CD4-positive, alpha-beta T cell treated with Interleukin-17A for 1 hour (primary cell): ENCODE results near the gene ZNF805.
"Not testable (repeated sequence)": the region's sequence is repeated elsewhere in the genome, so short reads cannot be mapped to it uniquely, and the experiment has no call there.

Experiments
- DNase-seq: peaks from one replicate; pipeline ENCODE4 v3.0.0-alpha.2; 2020

ZNF805 gene

DNA sequence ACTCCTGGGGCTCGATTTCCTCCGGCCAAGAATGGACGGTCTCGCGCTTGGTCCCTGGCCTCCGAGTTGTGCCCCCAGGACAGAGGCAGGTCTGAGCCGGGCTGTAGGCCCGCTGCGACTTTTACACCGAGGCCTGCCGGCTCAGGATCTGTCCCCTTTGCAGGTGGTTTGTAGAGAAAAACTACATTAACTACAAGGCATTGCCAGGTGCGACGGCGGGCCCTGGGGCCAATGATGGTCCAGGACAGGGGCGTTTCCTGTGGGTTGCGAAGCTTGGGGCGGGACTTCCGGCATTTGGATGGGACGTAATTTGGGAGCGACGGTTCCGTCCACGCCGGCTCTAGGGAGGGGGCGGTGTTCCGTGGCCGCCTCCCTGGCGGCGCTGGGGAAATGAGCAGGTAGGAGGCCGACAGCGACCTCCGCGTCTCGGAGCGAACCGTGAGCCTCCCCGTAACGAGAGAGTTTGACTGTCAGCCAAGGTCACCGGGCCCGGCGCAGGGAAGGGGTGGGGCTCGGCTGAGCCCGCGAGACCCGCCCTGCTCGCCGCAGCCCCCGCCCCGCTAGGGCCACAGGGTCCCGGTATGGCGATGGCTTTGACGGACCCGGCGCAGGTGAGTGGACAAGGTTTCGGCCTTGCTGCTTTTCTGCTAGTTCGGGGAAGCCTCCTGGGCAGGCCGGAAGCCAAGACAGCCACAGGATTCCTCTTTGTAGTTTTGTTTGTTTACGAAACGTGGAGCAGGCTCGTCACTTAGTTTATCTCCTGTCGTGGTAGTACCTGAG is at the start of gene ZNF805:
TSS of gene ZNF805 (plus strand) at position 322 of the 780 bp plus-strand sequence. CDS start at position 582, 260 bp downstream.
- peak; percentile 98 for DNase-seq

DNA sequence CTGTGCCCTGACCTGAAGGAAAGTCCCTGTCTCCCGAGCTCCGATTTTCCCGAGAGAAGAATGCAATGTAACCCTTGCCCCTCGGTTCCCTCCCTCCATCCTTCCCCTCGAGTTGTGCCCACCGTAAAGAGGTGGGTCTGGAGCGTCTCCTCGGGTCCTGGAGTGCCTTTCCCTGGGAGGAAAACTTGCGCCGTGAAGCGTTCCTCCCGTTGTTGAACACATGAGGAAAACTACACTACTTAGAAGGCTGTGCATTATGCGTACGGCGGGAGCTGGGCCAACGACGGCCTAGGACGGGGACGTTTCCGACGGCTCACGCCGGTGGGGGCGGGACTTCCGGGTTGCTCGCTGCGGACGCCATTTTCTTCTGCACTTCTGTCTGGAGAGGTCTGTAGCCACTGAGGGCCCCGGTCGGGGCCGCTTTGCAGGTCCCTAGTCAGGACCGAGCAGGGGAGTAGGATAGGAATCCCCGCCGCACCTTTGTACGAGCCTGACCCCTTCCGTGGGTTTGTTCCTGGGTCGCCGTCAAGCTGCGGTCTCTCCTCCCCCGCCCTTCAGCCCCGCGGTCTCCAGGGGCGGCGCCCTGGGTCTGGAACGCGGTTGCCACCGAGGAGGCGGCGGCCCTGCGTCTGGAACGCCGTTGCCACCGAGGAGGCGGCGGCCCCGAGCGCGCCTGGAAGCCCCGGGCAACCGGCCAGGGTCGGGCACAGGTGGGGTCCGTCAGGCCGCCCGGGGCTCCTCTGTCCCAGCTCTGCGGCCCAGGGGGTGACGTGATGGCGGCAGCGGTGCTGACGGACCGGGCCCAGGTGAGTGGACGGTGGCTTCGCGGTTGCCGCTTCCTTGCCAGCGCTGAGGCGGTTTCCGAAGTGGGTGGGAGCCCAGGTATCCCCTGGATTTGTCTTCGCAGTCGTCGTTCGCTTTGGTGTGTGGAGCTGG is 49.0 kb upstream of the ZNF805 start, which contains the start of gene ZNF264:
TSS of gene ZNF264 (plus strand) at position 360 of the 936 bp plus-strand sequence. CDS start at position 774, 414 bp downstream.
- DNase-seq, result peak; percentile 89

DNA sequence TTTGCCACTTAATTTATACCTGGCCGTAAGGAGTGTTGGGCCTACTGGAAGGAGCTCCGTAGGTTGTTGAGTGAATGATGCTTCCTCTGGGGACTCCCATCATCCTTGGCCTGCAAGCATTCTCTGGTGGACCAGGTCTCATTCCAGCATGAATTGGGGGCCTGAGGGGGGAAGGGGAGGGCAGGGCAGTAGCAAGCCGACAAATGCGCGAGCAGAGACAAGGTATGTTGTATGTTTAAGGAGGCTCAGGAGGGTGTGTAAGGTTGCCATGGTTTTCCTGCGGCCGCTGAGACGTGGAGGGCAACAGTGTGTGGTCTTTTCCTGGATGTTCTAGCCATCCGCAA is 48.4 kb upstream of the ZNF805 start:
- DNase-seq, result no peak

DNA sequence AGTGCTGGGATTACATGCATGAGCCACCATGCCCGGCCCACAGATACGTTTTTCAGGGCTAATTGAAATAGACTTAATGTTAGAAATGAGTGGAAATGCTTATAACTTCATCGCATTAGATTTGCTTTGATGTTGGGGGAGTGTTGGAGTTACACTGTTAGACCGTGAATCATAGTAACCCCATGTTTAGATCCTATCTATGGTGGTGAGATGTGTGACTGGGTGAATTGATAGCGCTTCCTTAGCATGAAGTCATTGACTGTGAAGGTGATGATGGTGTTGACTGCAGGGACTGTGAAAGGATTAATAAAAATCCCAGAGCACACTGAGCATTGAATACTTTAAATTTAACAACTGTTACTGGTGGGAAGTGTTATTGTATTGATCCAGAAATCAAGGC is 47.4 kb upstream of the ZNF805 start:
- DNase-seq, result peak; percentile 9

DNA sequence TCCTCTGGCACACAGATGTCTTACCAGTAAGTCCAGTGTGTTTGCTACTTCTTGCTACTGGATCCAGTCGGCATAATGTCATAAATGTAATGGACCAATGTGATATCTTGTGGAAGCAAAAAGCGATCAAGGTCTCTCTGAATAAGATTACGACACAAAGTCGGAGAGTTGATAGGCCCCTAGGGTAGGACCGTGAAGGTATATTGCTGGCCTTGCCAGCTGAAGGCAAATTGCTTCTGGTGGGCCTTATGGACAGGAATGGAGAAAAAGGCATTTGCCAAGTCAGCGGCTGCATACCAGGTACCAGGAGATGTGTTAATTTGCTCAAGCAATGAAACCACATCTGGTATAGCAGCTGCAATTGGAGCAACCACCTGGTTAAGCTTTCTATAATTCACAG is 42.6 kb upstream of the ZNF805 start:
- not testable (repeated sequence) for DNase-seq

DNA sequence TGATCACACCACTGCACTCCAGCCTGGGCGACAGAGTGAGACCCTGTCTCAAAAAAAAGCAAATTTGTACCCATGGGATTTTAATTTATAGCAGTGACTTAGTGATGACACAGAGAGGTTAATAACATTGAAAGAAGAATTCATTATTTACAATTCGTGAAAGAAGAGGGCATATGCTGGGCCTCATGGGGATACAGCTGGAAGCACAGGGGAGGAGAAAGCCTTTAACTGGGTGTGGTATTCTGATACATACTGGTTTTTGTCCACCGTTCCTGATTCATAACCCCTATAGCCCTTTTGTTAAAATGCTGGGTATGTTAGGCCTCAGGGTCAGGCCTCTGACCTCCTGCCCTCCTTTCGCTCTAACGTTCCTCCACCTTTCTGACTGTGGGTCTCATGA is 38.3 kb upstream of the ZNF805 start:
- no peak for DNase-seq

DNA sequence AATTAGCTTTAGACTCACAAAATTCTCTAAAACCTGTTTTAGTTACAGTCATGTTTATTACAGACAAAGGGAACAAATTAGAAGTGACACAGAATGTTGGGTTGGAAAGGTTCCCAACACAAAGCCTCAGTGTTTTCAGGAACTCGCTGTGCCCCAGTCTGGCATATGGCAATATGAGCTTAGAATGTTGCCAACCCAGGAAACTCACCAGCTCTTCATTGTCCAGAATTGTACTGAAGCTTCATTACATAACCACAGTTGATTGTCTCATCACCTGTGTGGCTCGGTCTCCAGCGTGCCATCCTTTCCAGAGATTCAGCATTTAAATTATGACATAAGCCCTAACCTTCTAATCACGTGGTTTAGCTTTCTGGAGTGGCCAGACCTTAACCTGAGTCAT is 30.1 kb upstream of the ZNF805 start:
- no peak for DNase-seq

DNA sequence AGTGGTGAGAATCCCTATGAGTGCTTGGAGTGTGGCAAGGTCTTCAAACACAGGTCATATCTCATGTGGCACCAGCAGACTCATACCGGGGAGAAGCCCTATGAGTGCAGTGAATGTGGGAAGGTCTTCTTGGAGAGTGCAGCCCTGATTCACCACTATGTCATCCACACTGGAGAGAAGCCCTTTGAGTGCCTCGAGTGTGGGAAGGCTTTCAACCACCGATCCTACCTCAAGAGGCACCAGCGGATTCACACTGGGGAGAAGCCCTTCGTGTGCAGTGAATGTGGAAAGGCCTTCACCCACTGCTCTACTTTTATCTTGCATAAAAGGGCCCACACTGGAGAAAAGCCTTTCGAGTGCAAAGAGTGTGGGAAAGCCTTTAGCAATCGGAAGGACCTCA is 28.3 kb upstream of the ZNF805 start:
- DNase-seq, result no peak

DNA sequence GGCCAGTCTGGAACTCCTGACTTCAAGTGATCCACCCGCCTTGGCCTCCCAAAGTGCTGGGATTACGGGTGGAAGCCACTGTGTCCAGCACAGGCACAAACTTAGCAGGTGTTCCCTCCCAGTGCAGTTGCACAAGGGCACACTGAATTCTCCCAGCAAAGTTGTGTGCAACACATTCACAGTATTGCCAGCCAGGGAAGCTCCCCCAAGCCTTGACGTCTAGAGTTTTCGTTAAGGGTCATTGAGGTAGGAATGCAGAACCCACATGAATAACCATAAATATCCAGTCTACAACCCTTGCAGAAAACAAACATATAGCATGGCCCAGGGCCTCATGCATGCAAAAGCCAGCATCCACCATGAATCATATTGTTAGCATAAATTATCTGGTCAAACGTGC is 12.9 kb upstream of the ZNF805 start:
- DNase-seq, result no peak

DNA sequence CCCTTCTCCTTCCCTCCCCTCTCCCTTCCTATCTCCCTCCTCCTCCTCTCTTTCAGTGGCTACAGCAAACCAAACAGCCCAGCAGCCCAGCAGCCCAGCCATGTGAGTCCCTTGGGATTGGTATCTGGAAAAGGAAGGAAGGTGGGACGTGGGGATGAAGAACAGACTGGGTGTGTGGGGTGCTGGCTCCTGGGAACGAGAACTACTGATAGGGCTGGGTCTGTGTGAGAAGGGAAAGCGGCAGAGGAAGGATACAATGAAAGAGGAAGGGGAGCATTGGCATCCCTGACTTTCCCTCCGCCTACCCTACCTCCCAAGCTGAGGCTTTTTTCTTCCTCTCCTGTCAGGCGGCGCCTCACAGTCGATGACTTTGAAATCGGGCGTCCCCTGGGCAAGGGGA is 8.7 kb upstream of the ZNF805 start:
- DNase-seq, result no peak

DNA sequence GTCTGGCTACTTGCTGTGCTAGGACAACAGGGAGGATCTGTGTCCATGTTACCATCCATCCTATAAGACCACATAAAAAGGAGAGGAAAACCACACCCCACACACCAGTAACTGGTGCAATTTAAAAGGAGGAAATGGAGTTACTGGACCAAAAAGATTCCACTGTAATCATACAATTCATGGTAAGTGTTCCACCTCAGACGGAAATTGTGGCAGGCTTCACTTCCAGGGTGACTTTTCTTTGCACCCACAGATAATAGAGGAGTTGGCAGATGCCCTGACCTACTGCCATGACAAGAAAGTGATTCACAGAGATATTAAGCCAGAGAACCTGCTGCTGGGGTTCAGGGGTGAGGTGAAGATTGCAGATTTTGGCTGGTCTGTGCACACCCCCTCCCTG is 7.2 kb upstream of the ZNF805 start:
- no peak for DNase-seq

DNA sequence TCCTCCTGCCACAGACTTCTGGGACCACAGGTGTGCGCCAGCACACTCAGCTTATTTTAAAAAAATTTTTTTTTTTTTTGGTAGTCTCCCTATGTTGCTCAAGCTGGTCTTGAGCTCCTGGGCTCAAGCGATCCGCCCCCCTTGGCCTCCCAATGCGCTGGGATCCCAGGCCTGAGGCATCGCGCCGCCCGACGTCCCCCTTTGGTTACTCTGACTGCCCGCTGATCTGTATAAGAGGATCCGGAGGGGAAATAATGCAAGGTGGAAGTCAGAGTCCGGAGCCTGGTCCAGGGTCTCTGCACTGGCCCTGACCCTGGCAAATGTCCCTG is 486 bp upstream of the ZNF805 start:
- DNase-seq, result no peak

DNA sequence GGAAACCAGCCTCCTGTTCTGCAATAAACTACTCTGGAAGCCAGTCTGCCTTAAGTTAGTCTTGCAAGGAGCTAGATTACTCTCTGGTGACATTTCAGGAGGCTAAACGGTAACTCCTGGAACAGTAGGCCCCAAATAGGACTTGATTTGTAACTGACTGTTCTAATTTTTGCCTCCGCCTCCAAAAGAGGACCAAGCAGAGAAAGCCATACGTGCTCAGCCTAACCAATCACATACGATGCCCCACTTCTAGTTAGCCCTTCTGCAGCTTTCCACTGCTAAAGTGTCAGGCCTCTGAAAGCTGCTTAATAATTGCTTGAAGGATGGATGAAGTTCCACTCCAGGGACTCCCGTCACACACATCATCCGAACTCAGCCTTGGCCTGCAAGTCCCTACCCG is 744 bp downstream of the ZNF805 start:
- DNase-seq, result no peak

DNA sequence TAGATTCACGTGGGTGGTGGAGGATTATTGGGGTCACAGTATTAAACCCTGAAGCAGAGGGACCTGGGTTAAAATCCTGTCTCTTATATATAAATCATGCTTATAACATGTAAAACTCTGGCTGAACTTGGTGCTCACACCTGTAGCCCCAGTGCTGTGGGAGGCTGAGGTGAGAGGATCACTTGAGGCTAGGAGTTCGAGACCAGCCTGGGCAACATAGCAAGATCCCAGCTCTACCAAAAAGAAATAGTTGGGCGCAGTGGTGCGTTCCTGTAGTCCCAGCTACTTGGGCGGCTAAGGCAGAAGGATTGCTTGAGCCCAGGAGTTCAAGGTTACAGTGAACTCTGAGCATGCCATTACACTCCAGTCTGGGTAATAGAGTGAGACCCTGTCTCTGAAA is 2.4 kb downstream of the ZNF805 start:
- no peak for DNase-seq

DNA sequence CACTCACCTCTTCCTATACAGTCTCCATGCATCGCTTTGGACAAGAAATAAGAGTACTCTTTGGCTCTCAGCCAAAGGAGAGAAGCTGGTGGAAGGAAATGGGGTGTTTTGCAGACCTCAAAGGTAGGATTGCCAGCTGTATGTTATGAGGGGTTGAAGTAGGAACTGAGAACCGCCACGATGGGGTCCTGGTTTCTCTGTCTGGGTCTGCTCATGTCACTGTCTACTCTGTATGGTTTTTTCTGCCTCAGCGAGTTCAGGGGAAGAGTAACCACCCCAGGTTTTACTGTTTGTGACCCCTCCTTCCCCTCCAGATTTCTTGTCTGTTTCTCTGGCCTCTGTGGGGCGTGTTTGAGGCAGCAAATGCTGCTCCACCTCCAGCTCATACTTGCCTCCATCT is 4.1 kb downstream of the ZNF805 start:
- DNase-seq, result no peak

DNA sequence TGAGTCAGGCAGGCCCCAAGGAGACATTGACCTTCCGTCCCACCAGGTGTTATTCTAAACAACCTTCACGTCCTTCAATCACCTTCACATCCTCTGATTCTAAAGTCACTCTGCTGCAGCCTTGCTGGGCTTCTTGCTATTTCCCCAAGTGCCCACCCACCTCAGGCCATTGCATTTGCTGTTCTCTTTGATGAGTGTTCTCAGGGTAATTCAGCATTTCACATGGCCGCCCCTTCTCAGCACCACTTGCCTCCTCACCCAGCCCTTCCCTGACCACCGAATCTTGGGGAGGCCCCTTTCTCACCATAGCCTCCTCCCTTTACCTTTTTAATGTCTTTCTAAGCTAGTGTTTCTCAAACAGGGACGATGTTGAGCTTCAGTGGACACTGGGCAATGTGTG is 4.6 kb downstream of the ZNF805 start:
- DNase-seq, result no peak

DNA sequence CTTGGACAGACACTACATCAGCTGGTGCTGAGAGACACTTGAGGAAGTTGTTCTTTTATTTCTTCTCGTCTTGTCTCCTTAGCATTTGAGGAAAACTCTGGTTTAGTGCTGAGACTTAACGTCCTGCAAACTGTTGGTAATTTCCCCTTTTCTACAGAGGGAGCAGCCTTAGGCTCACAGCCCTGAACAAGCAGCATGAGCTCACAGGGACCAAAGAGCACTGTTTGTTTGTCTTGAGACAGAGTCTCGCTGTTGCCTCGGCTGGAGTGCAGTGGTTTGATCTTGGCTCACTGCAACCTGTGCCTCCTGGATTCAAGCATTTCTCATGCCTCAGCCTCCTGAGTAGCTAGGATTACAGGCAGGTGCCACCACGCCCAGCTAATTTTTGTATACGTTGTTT is 5.5 kb downstream of the ZNF805 start:
- DNase-seq, result no peak

DNA sequence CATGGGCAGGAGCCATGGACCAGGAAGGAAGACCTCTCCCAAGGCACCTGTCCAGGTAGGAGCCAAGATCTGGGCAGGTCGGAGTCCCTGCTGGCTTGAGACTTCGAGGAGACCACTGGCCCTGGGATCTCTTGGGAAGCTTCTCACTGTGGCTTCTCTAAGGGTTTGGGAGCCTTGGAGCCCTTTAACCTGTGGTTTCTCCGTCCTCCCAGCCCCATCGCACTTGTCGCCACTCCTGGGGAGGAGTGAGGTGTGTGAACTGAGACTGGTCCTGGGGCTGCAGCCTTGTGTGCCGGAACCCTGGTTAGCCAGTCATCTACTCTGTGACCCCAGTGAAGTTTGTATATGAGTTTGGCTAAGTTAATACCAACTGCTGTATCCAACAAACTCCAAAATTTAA is 8.2 kb downstream of the ZNF805 start:
- DNase-seq, result no peak

DNA sequence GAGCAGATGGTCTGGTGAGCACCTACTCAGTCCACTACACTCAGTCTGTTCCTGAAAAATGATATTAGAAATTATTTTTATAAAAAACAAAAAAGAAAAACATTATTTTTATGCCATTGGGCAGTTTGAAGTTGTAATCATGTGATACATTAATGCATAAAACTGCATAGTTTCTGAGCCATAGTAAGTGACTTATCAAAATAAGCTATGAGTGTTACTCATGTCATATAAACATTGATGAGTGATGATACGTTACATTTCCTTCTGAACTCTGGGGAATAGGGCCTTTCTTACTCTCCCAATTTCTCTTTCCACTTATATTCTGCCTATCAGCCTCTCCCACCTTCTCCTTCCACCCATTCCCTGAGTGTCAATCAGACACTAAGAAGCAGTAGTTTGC is 8.9 kb downstream of the ZNF805 start:
- DNase-seq, result no peak

DNA sequence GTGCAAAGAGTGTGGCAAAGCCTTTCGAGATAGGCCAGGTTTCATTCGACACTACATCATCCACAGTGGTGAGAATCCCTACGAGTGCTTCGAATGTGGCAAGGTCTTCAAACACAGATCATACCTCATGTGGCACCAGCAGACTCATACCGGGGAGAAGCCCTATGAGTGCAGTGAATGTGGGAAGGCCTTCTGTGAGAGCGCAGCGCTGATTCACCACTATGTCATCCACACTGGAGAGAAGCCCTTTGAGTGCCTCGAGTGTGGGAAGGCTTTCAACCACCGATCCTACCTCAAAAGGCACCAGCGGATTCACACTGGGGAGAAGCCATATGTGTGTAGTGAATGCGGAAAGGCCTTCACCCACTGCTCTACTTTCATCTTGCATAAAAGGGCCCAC is 13.3 kb downstream of the ZNF805 start:
- not testable (repeated sequence) for DNase-seq

DNA sequence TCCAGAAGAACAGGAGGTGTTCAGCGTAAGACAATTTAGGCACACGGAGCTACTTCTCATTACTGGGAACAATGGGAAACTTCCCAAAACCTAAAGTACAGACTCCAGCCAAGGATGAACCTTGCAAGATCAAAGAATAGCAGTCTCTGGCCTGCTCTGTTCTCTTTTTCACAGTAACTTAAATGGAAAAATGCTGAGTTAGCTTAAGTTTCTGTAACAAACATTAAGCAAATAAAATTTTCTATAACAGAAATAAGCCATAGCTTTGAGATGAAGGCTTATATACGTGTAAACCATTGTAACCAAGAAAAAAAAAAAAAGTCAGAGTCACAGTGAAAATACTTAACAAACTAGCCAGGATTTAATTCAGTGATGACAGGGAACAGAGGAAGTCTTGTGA is 21.6 kb downstream of the ZNF805 start:
- no peak for DNase-seq

DNA sequence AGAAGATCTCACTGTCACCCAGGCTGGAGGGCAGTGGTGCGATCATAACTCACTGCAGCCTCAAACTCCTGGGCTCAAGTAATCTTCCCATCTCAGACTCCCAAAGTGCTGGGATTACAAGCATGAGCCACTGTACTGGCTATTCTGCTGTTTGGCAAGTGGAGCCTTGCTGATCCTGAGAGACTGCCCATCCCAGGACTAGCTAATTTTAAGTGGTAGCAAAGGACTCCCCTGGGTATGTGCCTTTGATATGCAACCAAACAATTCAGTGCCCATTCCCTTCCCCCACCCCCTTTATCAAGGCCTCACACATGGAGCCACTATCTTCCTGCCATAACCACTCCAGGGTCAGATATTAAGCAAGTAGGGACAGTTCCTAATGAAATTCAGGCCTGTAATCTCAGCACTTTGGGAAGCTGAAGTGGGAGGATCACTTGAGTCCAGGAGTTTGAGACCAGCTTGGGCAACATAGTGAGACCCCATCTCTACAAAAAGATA is 22.9 kb downstream of the ZNF805 start:
- DNase-seq, result no peak

DNA sequence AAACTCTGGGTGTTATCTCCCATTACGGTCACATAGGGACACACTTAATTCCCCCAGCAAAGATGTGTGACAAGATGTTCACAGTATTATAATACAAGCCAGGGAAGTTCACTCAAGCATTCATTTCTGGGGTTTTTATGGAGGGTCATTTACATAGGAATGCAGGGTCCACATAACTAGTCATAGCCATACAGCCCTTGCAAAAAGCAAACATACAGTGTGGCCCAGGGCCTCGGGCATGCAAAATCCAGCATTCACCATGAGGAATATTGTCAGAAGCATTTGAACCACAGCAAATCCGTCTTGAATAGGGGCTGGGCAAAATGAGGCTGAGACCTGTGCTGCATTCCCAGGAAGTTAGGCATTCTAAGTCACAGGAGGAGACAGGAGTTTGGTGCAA is 26.9 kb downstream of the ZNF805 start:
- no peak for DNase-seq
